Astrocyte of the spinal cord (primary cell): Measurements from ENCODE around the gene KIAA0513.

Source experiments
- DNase-seq: peaks from one replicate; pipeline ENCODE4 v3.0.0; 2011; ENCODE audit warnings: low read depth, low spot score
- H3K4me3 ChIP-seq: 2 replicates; pipeline ENCODE4 v1.5.1; 2011; ENCODE audit warnings: low read depth, mild to moderate bottlenecking, low read length, moderate library complexity
- CTCF ChIP-seq: IDR thresholded peaks from 2 replicates; pipeline ENCODE4 v1.5.1; 2012; ENCODE audit warnings: low read depth, mild to moderate bottlenecking, low read length, inconsistent platforms
- in situ Hi-C: cut with HindIII; loops from 2 replicates; pipeline ENCODE4 v1.10.0; 2017; ENCODE audit warnings: low sequenced_read_pairs

The KIAA0513 gene

GRCh38 chr16:85136702-85137322, 109.2 kb downstream of the KIAA0513 start:
- DNase-seq = peak; percentile 32
- H3K4me3 ChIP-seq = no peak overlapping the region
- in situ Hi-C loops = no loop called here
- TF ChIP-seq CTCF = no peak

- TF ChIP-seq CTCF = no peak
- DNase-seq = peak; percentile 83
- in situ Hi-C loops = no loop called here
- H3K4me3 ChIP-seq = no peak overlapping the region
Observed at GRCh38 chr16:85137323-85138072, 109.9 kb downstream of the KIAA0513 start.

GRCh38 chr16:85138073-85138824, 110.7 kb downstream of the KIAA0513 start:
- no peak for DNase-seq
- no peak overlapping the region for H3K4me3 ChIP-seq
- in situ Hi-C loops = no loop called here
- TF ChIP-seq CTCF = no peak

GRCh38 chr16:85138825-85139627, 111.4 kb downstream of the KIAA0513 start:
- TF ChIP-seq CTCF = no peak
- DNase-seq = no peak

GRCh38 chr16:85139881-85140339, 112.3 kb downstream of the KIAA0513 start:
- in situ Hi-C loops = no loop called here

More at GRCh38 chr16:85138825-85139627, 111.4 kb downstream of the KIAA0513 start:
- no peak overlapping the region for H3K4me3 ChIP-seq
- in situ Hi-C loops = no loop called here

More at GRCh38 chr16:85139881-85140339, 112.3 kb downstream of the KIAA0513 start:
- no peak overlapping the region for H3K4me3 ChIP-seq
- no peak for DNase-seq
- no peak for TF ChIP-seq CTCF
